Mucosa of descending colon (tissue), 3 donors: Measurements from ENCODE around the gene SPTBN4. TPM values are rescaled to one million over a fixed set of nuclear protein-coding genes. Genes with fewer than 3 reads are reported as not detected.
A peak's percentile ranks its signal among the peaks of the same experiment; 100 is the strongest.
"Not testable (repeated sequence)": the region's sequence is repeated elsewhere in the genome, so short reads cannot be mapped to it uniquely, and the experiment has no call there.

ENCODE experiments used
- ATAC-seq: fragments of 200-7000 bp; cut with Tn5 transposase; one replicate; pipeline ENCODE4 v1.9.1; 2020; ENCODE audit warnings: mild to moderate bottlenecking, moderate library complexity
- DNase-seq, 3 donors: peaks; one replicate each; pipeline ENCODE4 v3.0.0-alpha.2; 2020
- H3K36me3 ChIP-seq: fragments of 200-600 bp; one replicate; pipeline ENCODE4 v1.8.0; 2021; ENCODE audit warnings: low read depth, mild to moderate bottlenecking
- H3K4me1 ChIP-seq: fragments of 200-600 bp; one replicate; pipeline ENCODE4 v1.8.0; 2021; ENCODE audit warnings: low read depth, mild to moderate bottlenecking
- H3K4me3 ChIP-seq: fragments of 200-600 bp; one replicate; pipeline ENCODE4 v1.8.0; 2021; ENCODE audit warnings: mild to moderate bottlenecking
- H3K9me3 ChIP-seq: fragments of 200-600 bp; one replicate; pipeline ENCODE4 v1.8.0; 2021; ENCODE audit warnings: mild to moderate bottlenecking
- CTCF ChIP-seq: fragments of 200-600 bp; IDR thresholded peaks from one replicate; pipeline ENCODE4 v1.8.0; 2022; ENCODE audit warnings: antibody characterized with exemption, mild to moderate bottlenecking
- intact Hi-C, 2 donors: fragments of 100-400 bp; cut with DNase I in 1 of 2; cut with micrococcal nuclease in 1 of 2; formaldehyde crosslinking; loops; one replicate each; pipeline versions ENCODE4 v1.11.0 to v1.11.1; 2022; cut with DNase I, micrococcal nuclease
- total RNA-seq, 3 donors: library from RNA; stranded (reverse); fragmentation: NEBNext Ultra II Directional in 2 of 3; extraction: Animal tissue kit (Norgen Biotek cat#: 25700) in 2 of 3; gene quantifications; one replicate each; pipeline versions ENCODE4 v1.2.1 to v1.2.4, GENCODE V29; 2021 to 2023
- donor health status: DM: no; HTN: no; CAD: no; lungs with moderate emphysema.
- donor health status: DM: no; HTN: no; CAD: no.
- donor health status: DM: no; HTN: yes; CAD: no.

The SPTBN4 gene
- total RNA-seq, 3 donors from 2014 or later: 0.29 to 4.1 (median 0.82) TPM

- Histone ChIP-seq H3K36me3 (peaks cover 4% of the 10 kb centered on the region), H3K9me3 (no peaks in the 10 kb centered on the region), H3K4me3 (no peak overlapping the region), H3K4me1 (no peaks in the 10 kb centered on the region)
- intact Hi-C loops: no loop called here
- DNase-seq (no peak), ATAC-seq (no peak)
- TF ChIP-seq CTCF: no peak
These were observed 153.3 kb downstream of the SPTBN4 start for GRCh38 chr19:40620161-40620485.

GRCh38 chr19:40621283-40621682 lies 154.5 kb downstream of the SPTBN4 start:
- peaks cover 4% of the 10 kb centered on the region for H3K36me3 ChIP-seq
- TF ChIP-seq CTCF: no peak
- ATAC-seq (no peak), DNase-seq (no peak)
- H3K4me1 ChIP-seq: no peaks in the 10 kb centered on the region
- H3K4me3 ChIP-seq: no peak overlapping the region
- no peaks in the 10 kb centered on the region for H3K9me3 ChIP-seq
- intact Hi-C loops: no loop called here

- peaks cover 4% of the 10 kb centered on the region for H3K36me3 ChIP-seq
- DNase-seq (no peak), ATAC-seq (no peak)
- intact Hi-C loops: no loop called here
- no peaks in the 10 kb centered on the region for H3K9me3 ChIP-seq
- TF ChIP-seq CTCF: no peak
- H3K4me3 ChIP-seq: no peak overlapping the region
- H3K4me1 ChIP-seq: no peaks in the 10 kb centered on the region
These were observed 155.4 kb downstream of the SPTBN4 start for GRCh38 chr19:40621966-40622772.

- no peak for DNase-seq
- no peak for TF ChIP-seq CTCF
- H3K4me1 ChIP-seq: no peaks in the 10 kb centered on the region
- H3K4me3 ChIP-seq: no peak overlapping the region
- no peak for ATAC-seq
- no peaks in the 10 kb centered on the region for H3K9me3 ChIP-seq
- H3K36me3 ChIP-seq: peaks cover 4% of the 10 kb centered on the region
- intact Hi-C loops: no loop called here
These were observed 155.9 kb downstream of the SPTBN4 start for GRCh38 chr19:40622773-40623075.

GRCh38 chr19:40623403-40624251 lies 156.8 kb downstream of the SPTBN4 start:
- TF ChIP-seq CTCF: no peak
- intact Hi-C loops: no loop called here
- no peaks in the 10 kb centered on the region for H3K9me3 ChIP-seq
- peak; percentile 88 to 94 (median 90) for DNase-seq
- H3K36me3 ChIP-seq: peaks cover 4% of the 10 kb centered on the region
- no peak overlapping the region for H3K4me3 ChIP-seq
- peak; percentile 98 for ATAC-seq
- no peaks in the 10 kb centered on the region for H3K4me1 ChIP-seq

GRCh38 chr19:40624369-40625153 lies 157.8 kb downstream of the SPTBN4 start:
- DNase-seq, H3K4me1 ChIP-seq, H3K36me3 ChIP-seq, intact Hi-C loops, H3K4me3 ChIP-seq, ATAC-seq, H3K9me3 ChIP-seq: not testable (repeated sequence)
